A673 (cell line): ENCODE measurements around the gene DESI1.

ENCODE experiments used
- CTCF ChIP-seq: fragments of 300-800, 200-600 bp; sonication (generic); conservative IDR thresholded peaks from 2 replicates; pipeline ENCODE4 v1.5.1; 2017; ENCODE audit warnings: low read depth, mild to moderate bottlenecking, antibody characterized with exemption, low read length, moderate library complexity, mixed read lengths
- EZH2 ChIP-seq: fragments of 200-600 bp; sonication (generic); IDR thresholded peaks from 2 replicates; pipeline ENCODE4 v1.6.1; 2017; ENCODE audit warnings: borderline replicate concordance, low read depth, mild to moderate bottlenecking, mixed read lengths, antibody characterized with exemption, low read length; ENCODE audit not compliant: poor library complexity, severe bottlenecking

GRCh38 chr22:41555325-41555982 is 65.4 kb downstream of the DESI1 start:
- TF ChIP-seq CTCF (no peak), EZH2 (no peak)
